Prostate gland (tissue), 2 donors: ENCODE measurements around the gene SLC12A5. TPM values are rescaled to one million over a fixed set of nuclear protein-coding genes. Genes with fewer than 3 reads are reported as not detected.

Source experiments
- DNase-seq: peaks from one replicate; pipeline ENCODE4 v3.0.0-alpha.2; 2019; ENCODE audit warnings: low spot score
- H3K27ac ChIP-seq, 2 donors: fragments of 200-600 bp; sonication (generic); 2 replicates each; pipeline ENCODE4 v1.5.1; 2017 to 2019
- H3K27me3 ChIP-seq: fragments of 200-600 bp; sonication (generic); replicated peaks from 2 replicates; pipeline ENCODE4 v1.5.1; 2019; ENCODE audit not compliant: insufficient read depth
- H3K36me3 ChIP-seq, 2 donors: fragments of 200-600 bp; sonication (generic); 1 replicate in 1 of 2; 2 replicates in 1 of 2; pipeline versions ENCODE4 v1.5.1 to v1.8.1; 2017 to 2019
- H3K4me1 ChIP-seq: fragments of 200-600 bp; sonication (generic); replicated peaks from 2 replicates; pipeline ENCODE4 v1.5.1; 2019
- H3K4me3 ChIP-seq, 2 donors: fragments of 200-600 bp; sonication (generic); 2 replicates each; pipeline ENCODE4 v1.5.1; 2017 to 2019
- H3K9me3 ChIP-seq: fragments of 200-600 bp; sonication (generic); 2 replicates; pipeline ENCODE4 v1.5.1; 2017
- POLR2A ChIP-seq: fragments of 450-650 bp; IDR thresholded peaks from one replicate; pipeline ENCODE4 v1.6.1; 2016; ENCODE audit warnings: antibody characterized with exemption, mild to moderate bottlenecking
- POLR2AphosphoS5 ChIP-seq: sonication (generic); formaldehyde crosslinking; IDR thresholded peaks from one replicate; pipeline ENCODE4 v1.6.1; 2017; ENCODE audit warnings: antibody characterized with exemption
- WGBS: methylation state at CpG from one replicate; pipeline ENCODE4 v1.1.5; 2018; 5-methylcytosine and 5-hydroxymethylcytosine counted together
- intact Hi-C: fragments of 100-400 bp; cut with DNase I; formaldehyde crosslinking; loops from one replicate; pipeline ENCODE4 v1.14.2; 2022
- total RNA-seq, 2 donors: library from RNA; depleted of rRNA; stranded (reverse); fragments of >200 nt; gene quantifications; one replicate each; pipeline ENCODE4 v1.1.0, GENCODE V29; 2016
- TF ChIP-seq, protein P1 (sequence below), 4 experiments: fragments of 200-600 bp in 2 of 4; fragments of 450-650 bp in 2 of 4; sonication (generic) in 2 of 4; IDR thresholded peaks; 1 replicate in 3 of 4; 2 replicates in 1 of 4; pipeline ENCODE4 v1.5.1; 2016 to 2019; ENCODE audit warnings: antibody characterized with exemption in 4 of 4, mild to moderate bottlenecking in 2 of 4, moderate library complexity in 2 of 4

Gene SLC12A5
- 1 to 10 TPM in 1 of 2 donors, not detected in 1; 3.6 TPM for total RNA-seq

DNA sequence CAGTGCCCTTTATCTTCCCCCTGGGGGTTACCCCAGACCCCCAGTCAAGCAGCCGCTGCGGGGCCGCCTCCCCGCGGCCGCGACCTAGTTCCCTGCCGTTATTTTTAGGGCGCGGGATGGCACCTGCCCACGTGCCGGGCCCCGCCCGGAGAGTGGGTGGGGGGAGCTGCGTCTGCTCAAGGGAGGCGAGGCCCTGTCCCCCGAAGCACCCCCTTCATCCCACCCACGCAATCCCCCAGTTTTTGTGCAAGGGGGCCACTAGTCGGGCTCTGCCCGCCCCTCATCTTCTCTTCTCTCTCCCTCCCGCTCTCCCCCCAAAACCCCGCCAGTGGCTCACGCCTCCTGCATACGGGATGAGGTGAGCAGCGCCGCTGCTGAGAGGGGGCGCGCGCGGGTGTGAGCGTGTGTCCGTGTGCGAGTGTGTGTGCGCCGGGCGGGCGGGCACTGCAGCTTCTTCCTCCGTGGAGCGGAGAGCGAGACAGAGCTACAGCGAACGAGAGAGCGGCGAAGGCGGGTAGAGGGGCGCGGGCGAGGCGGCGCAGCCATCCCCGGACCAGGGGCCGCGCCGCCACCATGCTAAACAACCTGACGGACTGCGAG is at the start of gene SLC12A5:
Gene SLC12A5 (plus strand): TSS at position 444 of the 600 bp plus-strand sequence. CDS start 130 bp downstream, at position 574.
- Histone ChIP-seq H3K36me3 (no peaks in the 10 kb centered on the region), H3K9me3 (no peaks in the 10 kb centered on the region), H3K27me3 (peaks cover 50% of the 10 kb centered on the region), H3K27ac (no peak within 1 kb of the TSS), H3K4me3 (no peak within 1 kb of the TSS), H3K4me1 (no peaks in the 10 kb centered on the region)
- DNase-seq: no peak
- intact Hi-C loops: loop anchor here (10.0 kb wide), 1 partner anchor 56 kb away; the partner anchor contains the start of gene NCOA5
- TF ChIP-seq, protein P1, sequence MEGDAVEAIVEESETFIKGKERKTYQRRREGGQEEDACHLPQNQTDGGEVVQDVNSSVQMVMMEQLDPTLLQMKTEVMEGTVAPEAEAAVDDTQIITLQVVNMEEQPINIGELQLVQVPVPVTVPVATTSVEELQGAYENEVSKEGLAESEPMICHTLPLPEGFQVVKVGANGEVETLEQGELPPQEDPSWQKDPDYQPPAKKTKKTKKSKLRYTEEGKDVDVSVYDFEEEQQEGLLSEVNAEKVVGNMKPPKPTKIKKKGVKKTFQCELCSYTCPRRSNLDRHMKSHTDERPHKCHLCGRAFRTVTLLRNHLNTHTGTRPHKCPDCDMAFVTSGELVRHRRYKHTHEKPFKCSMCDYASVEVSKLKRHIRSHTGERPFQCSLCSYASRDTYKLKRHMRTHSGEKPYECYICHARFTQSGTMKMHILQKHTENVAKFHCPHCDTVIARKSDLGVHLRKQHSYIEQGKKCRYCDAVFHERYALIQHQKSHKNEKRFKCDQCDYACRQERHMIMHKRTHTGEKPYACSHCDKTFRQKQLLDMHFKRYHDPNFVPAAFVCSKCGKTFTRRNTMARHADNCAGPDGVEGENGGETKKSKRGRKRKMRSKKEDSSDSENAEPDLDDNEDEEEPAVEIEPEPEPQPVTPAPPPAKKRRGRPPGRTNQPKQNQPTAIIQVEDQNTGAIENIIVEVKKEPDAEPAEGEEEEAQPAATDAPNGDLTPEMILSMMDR (IDR thresholded peaks at IDR 0.05): no peak
- TF ChIP-seq POLR2A (no peak), POLR2AphosphoS5 (no peak)
- 15% methylated on average over 45 of the region's 56 CpGs for WGBS

DNA sequence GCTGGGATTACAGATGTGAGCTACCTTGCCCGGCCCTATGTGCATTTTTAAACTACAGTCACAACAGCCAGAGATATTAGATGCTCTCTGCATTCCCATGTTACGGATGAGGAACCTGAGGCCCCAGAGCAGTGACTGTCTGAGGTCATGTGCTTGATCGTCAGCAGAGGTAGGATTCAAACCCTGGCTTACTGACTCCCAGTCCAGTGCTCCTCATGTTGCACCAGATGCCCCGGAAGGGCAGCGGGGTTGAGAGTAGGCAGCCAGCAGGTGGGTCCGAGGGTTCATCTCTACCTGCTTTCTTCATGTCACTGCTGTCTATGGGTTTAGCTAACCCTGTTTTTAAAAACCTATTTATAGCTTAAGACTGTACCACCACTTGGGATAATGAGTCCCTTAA is 47.8 kb upstream of the SLC12A5 start:
- no peaks in the 10 kb centered on the region for H3K9me3 ChIP-seq
- intact Hi-C loops: no loop called here
- TF ChIP-seq, protein P1 (IDR thresholded peaks at IDR 0.05): no peak
- TF ChIP-seq POLR2AphosphoS5 (no peak), POLR2A (no peak)
- no peak overlapping the region for H3K27ac ChIP-seq
- no peak overlapping the region for H3K4me3 ChIP-seq
- H3K36me3 ChIP-seq: no peaks in the 10 kb centered on the region
- no peaks in the 10 kb centered on the region for H3K27me3 ChIP-seq
- DNase-seq: no peak
- 94% methylated on average over 6 of the region's 6 CpGs for WGBS
- no peaks in the 10 kb centered on the region for H3K4me1 ChIP-seq

DNA sequence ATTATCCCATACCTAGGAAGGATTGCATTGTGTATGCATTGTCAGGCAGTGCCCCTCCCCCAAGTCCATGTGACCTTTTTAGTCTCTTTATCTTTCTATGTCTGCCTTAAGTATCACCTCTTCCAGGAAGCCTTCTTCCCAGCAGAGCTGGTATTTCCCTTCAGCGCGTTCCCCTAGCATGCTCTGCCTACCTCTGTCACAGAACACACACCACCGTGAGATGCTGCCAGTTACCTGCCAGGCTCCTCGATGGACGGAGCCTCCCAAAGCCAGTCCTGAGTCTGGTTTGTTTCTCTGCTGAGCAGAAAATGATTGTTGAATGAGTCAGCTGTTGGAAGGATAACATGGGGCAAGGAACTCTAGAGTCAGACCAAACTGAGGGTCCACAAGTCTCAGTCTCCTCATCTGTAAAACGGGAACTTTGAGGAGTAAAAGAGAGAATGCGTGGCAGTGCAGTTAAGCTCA is 45.7 kb upstream of the SLC12A5 start:
- no peak for DNase-seq
- 70% methylated on average over 7 of the region's 7 CpGs for WGBS
- no peaks in the 10 kb centered on the region for H3K9me3 ChIP-seq
- H3K27me3 ChIP-seq: no peaks in the 10 kb centered on the region
- TF ChIP-seq POLR2A: no peak
- TF ChIP-seq, protein P1 (IDR thresholded peaks at IDR 0.05): no peak
- no peak for TF ChIP-seq POLR2AphosphoS5
- H3K27ac ChIP-seq: no peak overlapping the region
- no peaks in the 10 kb centered on the region for H3K4me1 ChIP-seq
- H3K36me3 ChIP-seq: no peaks in the 10 kb centered on the region
- H3K4me3 ChIP-seq: no peak overlapping the region
- intact Hi-C loops: no loop called here

DNA sequence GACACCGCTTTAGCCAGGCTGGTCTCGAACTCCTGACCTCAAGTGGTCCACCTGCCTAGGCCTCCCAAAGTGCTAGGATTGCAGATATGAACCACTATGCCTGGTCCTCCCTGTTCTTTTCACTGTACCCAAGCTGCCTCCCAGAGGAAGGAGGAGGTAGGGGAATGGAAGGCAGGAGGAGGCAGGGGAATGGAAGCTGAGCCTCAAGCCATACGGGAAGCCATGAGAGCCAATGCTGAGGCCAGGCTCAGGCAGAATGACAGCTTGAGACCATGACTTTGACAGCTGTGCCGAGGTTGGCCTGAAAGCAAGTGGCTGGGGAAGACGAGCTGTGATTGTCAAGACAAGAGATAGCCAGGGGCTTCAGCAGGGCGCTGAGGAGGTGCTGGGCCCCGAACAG is 43.4 kb upstream of the SLC12A5 start:
- no peaks in the 10 kb centered on the region for H3K4me1 ChIP-seq
- H3K4me3 ChIP-seq: no peak overlapping the region
- no peaks in the 10 kb centered on the region for H3K27me3 ChIP-seq
- WGBS: 63% methylated on average over 7 of the region's 7 CpGs
- no peaks in the 10 kb centered on the region for H3K9me3 ChIP-seq
- no peak for TF ChIP-seq POLR2A
- TF ChIP-seq POLR2AphosphoS5: no peak
- TF ChIP-seq, protein P1 (IDR thresholded peaks at IDR 0.05): no peak
- H3K36me3 ChIP-seq: no peaks in the 10 kb centered on the region
- H3K27ac ChIP-seq: no peak overlapping the region
- intact Hi-C loops: no loop called here
- no peak for DNase-seq
